ENCODE data around the gene THBS1.

The THBS1 gene

GRCh38 chr15:39580485-39581241 lies at the start of gene THBS1:
Gene THBS1, plus strand, starts transcription at chr15:39581079. Its CDS starts 779 bp downstream, at chr15:39581858.
- in situ Hi-C loops (cut with MboI; ENCODE audit: low sequenced_read_pairs) = no loop called here

DNA sequence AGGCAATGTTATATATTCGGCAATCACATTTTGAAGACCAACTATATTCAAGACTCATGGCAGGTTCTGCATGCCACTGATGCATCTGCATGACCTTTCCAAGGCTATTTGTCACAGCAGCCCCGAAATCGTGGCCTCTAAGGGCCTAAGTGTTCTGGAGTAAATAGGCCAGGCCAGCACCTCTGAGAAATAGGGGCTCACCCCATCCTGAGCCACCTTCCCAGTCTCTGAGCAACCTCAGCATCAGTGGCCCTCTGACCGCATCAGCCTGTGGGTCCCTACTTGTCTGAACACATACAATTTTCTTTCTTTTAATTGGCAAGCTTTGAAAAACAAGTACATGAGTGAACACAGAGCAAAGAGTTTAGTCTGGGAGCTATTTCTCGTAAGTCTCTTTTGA lies 45.9 kb upstream of the THBS1 start:
- in situ Hi-C loops (cut with MboI; ENCODE audit: low sequenced_read_pairs) = no loop called here

DNA sequence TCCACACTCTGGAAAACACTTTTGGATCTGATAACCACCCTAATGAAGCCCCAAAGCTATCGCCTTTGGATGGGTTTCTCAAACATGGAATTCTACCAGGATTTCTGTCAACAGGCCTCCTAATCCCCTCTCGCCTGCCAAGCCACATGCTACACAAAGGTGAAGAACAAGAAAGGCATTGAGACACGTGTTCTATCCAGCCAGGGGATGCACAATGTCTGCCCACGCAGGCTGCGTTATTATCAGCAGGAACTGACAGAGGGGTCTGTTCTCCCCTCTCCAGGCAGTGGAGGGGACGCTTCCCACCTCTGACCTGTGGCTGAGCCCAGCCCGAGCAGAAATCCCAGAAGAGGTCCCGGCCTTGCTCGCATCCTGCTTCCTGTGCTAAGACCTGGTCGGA lies 45.4 kb upstream of the THBS1 start:
- in situ Hi-C loops (cut with MboI; ENCODE audit: low sequenced_read_pairs) = no loop called here

GRCh38 chr15:39538936-39539335 lies 41.9 kb upstream of the THBS1 start:
- in situ Hi-C loops (cut with MboI; ENCODE audit: low sequenced_read_pairs) = no loop called here

DNA sequence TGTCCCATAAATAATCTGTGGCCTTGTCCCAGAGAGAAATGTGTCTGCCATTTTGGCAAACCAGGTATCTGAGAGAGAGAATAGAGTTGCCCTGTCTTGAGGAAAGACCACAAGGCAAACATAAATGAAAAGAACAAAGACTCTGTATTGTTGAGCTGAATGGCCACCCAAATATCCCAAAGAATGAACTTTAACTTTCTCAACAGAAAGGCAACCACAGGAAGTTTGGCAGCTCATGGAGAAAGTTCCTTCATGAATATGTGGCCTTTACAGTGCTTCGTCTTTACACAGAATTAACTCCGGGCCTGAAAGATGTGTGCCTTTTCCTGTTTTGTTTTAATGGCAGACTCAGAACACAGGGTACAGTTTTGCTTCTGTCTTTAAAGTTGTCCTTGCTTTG lies 41.4 kb upstream of the THBS1 start:
- in situ Hi-C loops (cut with MboI; ENCODE audit: low sequenced_read_pairs) = no loop called here

- in situ Hi-C loops (cut with MboI; ENCODE audit: low sequenced_read_pairs) = no loop called here
Measured at GRCh38 chr15:39539973-39540558, 40.8 kb upstream of the THBS1 start.

DNA sequence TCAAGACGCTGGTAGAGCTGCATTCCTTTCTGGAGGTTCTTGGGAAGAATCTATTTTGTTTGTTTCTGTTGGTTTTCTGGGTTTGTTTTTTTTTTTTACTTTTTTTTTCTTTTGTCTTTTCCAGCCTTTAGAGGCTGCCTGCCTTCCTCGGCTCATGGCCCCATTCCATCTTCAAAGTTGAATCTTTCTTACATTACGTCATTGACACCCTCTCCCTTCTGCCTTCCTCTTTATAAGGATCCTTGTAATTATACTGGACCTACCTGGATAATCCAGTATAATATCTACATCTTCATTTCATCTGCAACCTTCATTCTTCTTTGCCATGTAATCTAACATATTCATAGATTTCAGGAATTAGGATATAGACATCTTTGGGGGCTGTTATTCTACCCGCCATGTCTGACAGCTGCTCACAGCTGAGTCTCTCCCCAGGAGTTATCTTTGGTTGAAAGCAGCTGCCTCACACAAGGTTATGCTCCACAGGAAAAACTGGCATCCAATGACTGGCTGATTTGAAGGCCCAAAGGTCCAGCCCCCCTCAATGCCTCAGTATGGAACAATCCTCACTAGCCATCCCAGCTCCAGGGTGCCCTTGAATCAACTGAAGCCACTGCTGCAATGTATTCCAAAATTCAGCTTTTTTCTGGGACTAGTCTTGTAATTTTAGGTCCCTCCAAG lies 38.4 kb upstream of the THBS1 start:
- in situ Hi-C loops (cut with MboI; ENCODE audit: low sequenced_read_pairs) = no loop called here

- in situ Hi-C loops (cut with MboI; ENCODE audit: low sequenced_read_pairs) = no loop called here
Measured at GRCh38 chr15:39543651-39544050, 37.2 kb upstream of the THBS1 start.

GRCh38 chr15:39546842-39547241 lies 34.0 kb upstream of the THBS1 start:
- in situ Hi-C loops (cut with MboI; ENCODE audit: low sequenced_read_pairs) = no loop called here

DNA sequence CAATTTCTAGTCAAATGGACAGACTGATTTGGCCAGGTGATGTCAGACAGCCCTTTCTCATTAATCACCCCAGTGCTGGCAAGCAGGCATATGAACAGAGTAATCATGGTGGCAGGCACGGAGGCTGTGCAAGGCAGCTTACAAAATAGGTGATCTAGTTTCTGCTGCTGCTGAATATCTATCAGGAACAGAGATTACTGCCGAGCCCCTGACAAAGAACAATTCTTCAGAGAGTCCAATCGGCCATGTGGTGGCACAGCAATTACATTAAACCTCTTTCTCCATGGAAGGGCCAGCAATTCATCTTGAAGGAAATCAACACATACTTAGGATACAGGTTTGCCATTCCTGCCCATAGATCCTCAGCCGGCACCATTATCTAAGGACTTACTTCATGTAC lies 32.3 kb upstream of the THBS1 start:
- in situ Hi-C loops (cut with MboI; ENCODE audit: low sequenced_read_pairs) = no loop called here

- in situ Hi-C loops (cut with MboI; ENCODE audit: low sequenced_read_pairs) = no loop called here
Measured at GRCh38 chr15:39549912-39550311, 31.0 kb upstream of the THBS1 start.

DNA sequence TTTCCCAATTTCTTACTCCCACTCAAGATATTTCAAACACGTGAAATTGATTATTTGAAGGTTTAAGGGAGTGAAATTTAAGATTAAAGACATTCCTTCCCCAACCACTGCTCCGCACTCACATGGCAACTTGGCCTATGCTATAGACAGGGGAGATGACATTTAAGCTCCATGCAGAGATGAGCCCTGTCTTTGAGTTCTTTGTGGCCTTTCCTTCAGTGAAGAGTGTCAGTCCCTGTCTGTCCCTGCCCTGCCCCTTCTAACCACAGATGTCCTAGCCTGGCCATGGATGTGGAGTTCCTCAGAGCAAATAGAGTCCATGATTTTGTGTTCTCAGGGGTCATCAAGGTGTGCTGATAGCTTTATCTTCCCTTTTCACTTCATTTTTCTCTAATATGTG lies 29.4 kb upstream of the THBS1 start:
- in situ Hi-C loops (cut with MboI; ENCODE audit: low sequenced_read_pairs) = no loop called here

GRCh38 chr15:39552556-39552955 lies 28.3 kb upstream of the THBS1 start:
- in situ Hi-C loops (cut with MboI; ENCODE audit: low sequenced_read_pairs) = no loop called here

DNA sequence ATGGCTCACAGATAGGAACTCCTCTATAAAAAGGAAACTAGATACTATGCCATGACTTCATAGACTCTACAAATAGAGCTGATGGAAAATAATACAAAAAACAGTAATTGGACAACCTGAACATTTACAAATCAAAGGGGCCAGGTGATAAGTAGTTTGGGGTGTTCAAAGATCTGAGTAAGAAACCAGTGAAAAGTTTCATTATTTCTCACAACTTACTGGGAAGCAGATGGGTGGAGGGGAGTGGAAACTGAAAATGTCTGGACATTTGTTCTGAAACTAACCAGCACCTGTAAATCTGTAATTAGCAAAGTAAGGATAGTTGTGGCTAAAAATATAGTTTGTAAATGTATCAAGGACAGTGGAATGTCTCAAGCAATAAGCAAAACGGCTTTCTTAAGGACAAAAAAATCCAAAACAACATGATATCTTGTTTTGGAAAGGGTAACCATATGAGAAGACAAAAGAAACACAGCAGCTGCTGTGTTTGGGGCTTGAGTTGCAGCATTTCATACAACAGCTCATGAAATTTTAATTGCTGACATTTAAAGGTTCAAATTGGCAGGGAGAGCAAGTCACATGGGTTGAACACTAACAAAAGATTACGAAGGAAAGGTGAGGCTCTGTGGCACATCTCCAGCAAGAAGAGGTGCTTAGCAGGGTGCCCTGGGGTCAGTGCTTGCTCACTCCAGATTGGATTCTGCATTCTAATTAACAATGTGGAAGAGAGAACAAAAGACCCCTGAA lies 26.8 kb upstream of the THBS1 start:
- in situ Hi-C loops (cut with MboI; ENCODE audit: low sequenced_read_pairs) = no loop called here

GRCh38 chr15:39554746-39555387 lies 26.0 kb upstream of the THBS1 start:
- in situ Hi-C loops (cut with MboI; ENCODE audit: low sequenced_read_pairs) = no loop called here

- in situ Hi-C loops (cut with MboI; ENCODE audit: low sequenced_read_pairs) = no loop called here
Measured at GRCh38 chr15:39555885-39556284, 25.0 kb upstream of the THBS1 start.

DNA sequence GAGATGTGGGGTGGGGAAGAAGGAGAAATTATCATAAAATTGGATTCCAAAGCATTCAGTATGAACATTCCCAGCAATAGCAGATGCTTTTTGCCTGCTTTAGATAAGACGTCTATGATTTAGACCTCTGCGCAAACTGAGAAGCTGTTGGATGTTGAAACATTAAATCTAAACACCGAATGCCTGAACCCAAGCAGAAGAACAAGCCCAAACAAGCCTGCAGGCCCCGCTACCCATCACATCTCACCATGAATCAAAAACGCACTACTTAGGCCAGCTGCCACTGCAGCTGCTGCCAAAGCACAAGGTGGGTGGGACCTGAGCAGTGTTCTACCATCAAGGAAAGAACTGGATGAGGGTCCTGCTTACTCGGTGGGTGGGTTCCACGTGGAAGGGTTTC lies 24.4 kb upstream of the THBS1 start:
- in situ Hi-C loops (cut with MboI; ENCODE audit: low sequenced_read_pairs) = no loop called here

GRCh38 chr15:39558421-39558820 lies 22.5 kb upstream of the THBS1 start:
- in situ Hi-C loops (cut with MboI; ENCODE audit: low sequenced_read_pairs) = no loop called here

DNA sequence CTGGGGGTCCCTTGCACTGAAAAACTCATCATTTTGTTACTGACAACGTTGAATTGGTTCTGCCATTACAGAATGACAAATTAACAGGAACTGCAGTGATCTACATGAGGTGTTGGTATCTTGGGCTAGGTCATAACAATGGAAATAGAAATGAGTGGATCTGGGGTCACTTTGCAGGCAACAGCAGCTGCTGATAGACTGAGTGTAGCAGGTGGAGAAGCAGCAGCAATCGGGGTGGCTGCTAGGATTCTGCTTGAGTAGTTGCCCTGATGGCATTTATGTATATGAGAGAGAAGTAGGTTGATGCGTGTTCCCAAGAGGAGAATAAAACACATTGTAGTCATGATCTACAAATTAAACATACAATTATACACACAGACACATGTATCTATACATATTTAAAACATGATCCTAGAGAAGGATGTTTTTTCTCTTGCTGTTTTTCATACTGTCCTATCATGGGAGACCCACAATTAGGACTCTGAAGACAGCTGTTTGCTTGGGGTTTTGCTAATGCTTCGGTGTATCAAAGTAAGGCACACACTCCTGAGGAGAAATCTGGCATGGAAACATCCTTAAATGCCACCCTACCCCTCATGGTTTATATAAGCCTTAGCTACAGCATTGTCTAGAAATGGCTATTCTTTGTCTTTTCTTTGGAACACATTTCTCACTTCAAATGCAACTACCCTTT lies 15.8 kb upstream of the THBS1 start:
- in situ Hi-C loops (cut with MboI; ENCODE audit: low sequenced_read_pairs) = no loop called here

GRCh38 chr15:39565851-39566250 lies 15.0 kb upstream of the THBS1 start:
- in situ Hi-C loops (cut with MboI; ENCODE audit: low sequenced_read_pairs) = no loop called here

Data from HL-60/S4 (cell line).